HepG2 (cell line): ENCODE results near the gene AMBRA1. TPM values are rescaled to one million over a fixed set of nuclear protein-coding genes. Genes with fewer than 3 reads are reported as not detected.

Experiments
- ATAC-seq: fragments of 200-7000 bp; cut with Tn5 transposase; 3 replicates; pipeline ENCODE4 v1.9.1; 2020; ENCODE audit warnings: mild to moderate bottlenecking, moderate library complexity
- BruUV-seq: library from RNA; stranded (reverse); fragments of 400-500 nt; replicated peaks from 2 replicates; lab custom pipeline; 2021; lab: Mats Ljungman, UMichigan
- CTCF ChIA-PET: fragments of 300-600 bp; formaldehyde crosslinking; extraction: SDS; loops from one replicate; lab custom pipeline; 2021; ENCODE audit warnings: low total read pairs, inconsistent platforms, low intra/inter-chr PET ratio; lab: Yijun Ruan, JAX
- POLR2A ChIA-PET: fragments of 350-600 bp; sonication (Branson Sonifier 250); formaldehyde crosslinking; loops from one replicate; lab custom pipeline; 2020; ENCODE audit warnings: antibody characterized with exemption, inconsistent platforms; lab: Yijun Ruan, JAX
- DNase-seq: peaks from one replicate; pipeline ENCODE4 v3.0.0-alpha.2; 2015; ENCODE audit warnings: low spot score
- FAIRE-seq: peaks from 3 replicates; lab custom pipeline; 2011; peaks lifted over from hg19 to GRCh38; lab: Jason Lieb, UNC
- H2AFZ ChIP-seq: one replicate; pipeline ENCODE4 v1.6.1; 2011; ENCODE audit warnings: low read length, inconsistent platforms
- H3K27ac ChIP-seq: fragments of 300-600 bp; 3 replicates; pipeline ENCODE4 v1.8.0; 2011; ENCODE audit warnings: mixed run types, mild to moderate bottlenecking, mixed read lengths, low read length, inconsistent platforms; ENCODE audit not compliant: insufficient read depth; ENCODE audit errors: extremely low read length
- H3K27me3 ChIP-seq, 2 experiments: fragments of 200-600 bp in 1 of 2; 2 replicates in 1 of 2; 3 replicates in 1 of 2; pipeline versions ENCODE4 v1.6.0 to v1.8.0; 2011; ENCODE audit warnings: low read length in 2 of 2, mild to moderate bottlenecking in 2 of 2, moderate library complexity in 2 of 2, inconsistent platforms in 1 of 2; ENCODE audit not compliant: insufficient read depth in 2 of 2, control insufficient read depth in 1 of 2
- H3K36me3 ChIP-seq, 2 experiments: fragments of 200-600 bp in 1 of 2; replicated peaks in 1 of 2; 2 replicates in 1 of 2; 3 replicates in 1 of 2; pipeline versions ENCODE4 v1.5.1 to v1.8.0; 2011; ENCODE audit warnings: low read length in 2 of 2, inconsistent platforms in 1 of 2; ENCODE audit not compliant: insufficient read depth in 2 of 2, control insufficient read depth in 1 of 2
- H3K4me1 ChIP-seq: 2 replicates; pipeline ENCODE4 v1.5.1; 2012; ENCODE audit warnings: low read length, inconsistent platforms; ENCODE audit not compliant: insufficient read depth
- H3K4me2 ChIP-seq: 2 replicates; pipeline ENCODE4 v1.6.0; 2011; ENCODE audit warnings: low read depth, low read length, inconsistent platforms
- H3K4me3 ChIP-seq, 3 experiments: fragments of 200-600 bp in 1 of 3; sonication (generic), shearing (Covaris generic) in 1 of 3; replicated peaks in 1 of 3; 2 replicates each; pipeline ENCODE4 v1.5.1; 2011 to 2016; ENCODE audit warnings: low read length in 3 of 3, inconsistent platforms in 2 of 3, low read depth in 2 of 3, mild to moderate bottlenecking in 2 of 3, control low read depth in 1 of 3, mixed read lengths in 1 of 3; ENCODE audit not compliant: insufficient read depth in 1 of 3
- H3K79me2 ChIP-seq: one replicate; pipeline ENCODE4 v1.6.1; 2011; ENCODE audit warnings: low read length, inconsistent platforms; ENCODE audit not compliant: insufficient read depth
- H3K9ac ChIP-seq: 2 replicates; pipeline ENCODE4 v1.6.0; 2011; ENCODE audit warnings: mild to moderate bottlenecking, low read depth, low read length, inconsistent platforms; ENCODE audit not compliant: insufficient read depth
- H3K9me3 ChIP-seq: 2 replicates; pipeline ENCODE4 v1.5.1; 2012; ENCODE audit warnings: mild to moderate bottlenecking, low read length
- H4K20me1 ChIP-seq: 2 replicates; pipeline ENCODE4 v1.6.0; 2011; ENCODE audit warnings: inconsistent platforms, mild to moderate bottlenecking, low read length, moderate library complexity; ENCODE audit not compliant: insufficient read depth
- DPF2 ChIP-seq: sonication (generic); formaldehyde crosslinking; IDR thresholded peaks from 2 replicates; pipeline ENCODE4 v1.4.0; 2020; ENCODE audit warnings: mild to moderate bottlenecking, low read depth, missing genetic modification reagents, borderline replicate concordance
- ETV5 ChIP-seq: IDR thresholded peaks from 2 replicates; pipeline ENCODE4 v1.6.1; 2018; ENCODE audit warnings: missing biosample characterization, missing genetic modification reagents, inconsistent platforms, borderline replicate concordance
- GFI1 ChIP-seq: sonication (generic); formaldehyde crosslinking; IDR thresholded peaks from 2 replicates; pipeline ENCODE4 v1.5.0; 2020; ENCODE audit warnings: missing genetic modification reagents, mild to moderate bottlenecking, borderline replicate concordance
- IRF2 ChIP-seq: IDR thresholded peaks from 2 replicates; pipeline ENCODE4 v1.6.1; 2018; ENCODE audit warnings: missing genetic modification reagents, missing compliant biosample characterization
- NCOA2 ChIP-seq: sonication (generic); formaldehyde crosslinking; IDR thresholded peaks from 2 replicates; pipeline ENCODE4 v1.8.0; 2022; ENCODE audit warnings: inconsistent platforms
- NCOR1 ChIP-seq: fragments of 200-600 bp; sonication (generic); IDR thresholded peaks from 2 replicates; pipeline ENCODE4 v1.7.0; 2017; ENCODE audit warnings: antibody characterized with exemption, low read length, borderline replicate concordance
- PCBP1 ChIP-seq: fragments of 200-400 bp; formaldehyde crosslinking; IDR thresholded peaks from 2 replicates; pipeline ENCODE4 v1.6.1; 2017; ENCODE audit warnings: mild to moderate bottlenecking, low read depth, low read length, borderline replicate concordance
- PRDM4 ChIP-seq: sonication (generic); formaldehyde crosslinking; IDR thresholded peaks from 2 replicates; pipeline ENCODE4 v1.9.0; 2021; ENCODE audit warnings: missing genetic modification reagents, borderline replicate concordance
- RARA ChIP-seq: IDR thresholded peaks from 2 replicates; pipeline ENCODE4 v1.6.1; 2016; ENCODE audit warnings: missing genetic modification reagents, missing compliant biosample characterization
- SPEN ChIP-seq: sonication (generic); formaldehyde crosslinking; IDR thresholded peaks from 2 replicates; pipeline ENCODE4 v1.5.1; 2020; ENCODE audit warnings: low read depth, mild to moderate bottlenecking, missing genetic modification reagents
- TRIM24 ChIP-seq: sonication (generic); formaldehyde crosslinking; IDR thresholded peaks from 2 replicates; pipeline ENCODE4 v1.8.0; 2022; ENCODE audit warnings: mild to moderate bottlenecking, missing genetic modification reagents
- ZFX ChIP-seq: sonication (generic); formaldehyde crosslinking; IDR thresholded peaks from 2 replicates; pipeline ENCODE4 v1.4.0; 2020; ENCODE audit warnings: mild to moderate bottlenecking, low read depth, missing genetic modification reagents, moderate library complexity
- ZNF367 ChIP-seq: sonication (generic); formaldehyde crosslinking; IDR thresholded peaks from 2 replicates; pipeline ENCODE4 v1.4.0; 2020; ENCODE audit warnings: missing genetic modification reagents, borderline replicate concordance
- ZNF543 ChIP-seq: sonication (generic); formaldehyde crosslinking; IDR thresholded peaks from 2 replicates; pipeline ENCODE4 v1.4.0; 2020; ENCODE audit warnings: mild to moderate bottlenecking, missing genetic modification reagents
- ZNF776 ChIP-seq: sonication (generic); formaldehyde crosslinking; IDR thresholded peaks from 2 replicates; pipeline ENCODE4 v1.4.0; 2020; ENCODE audit warnings: mild to moderate bottlenecking, missing genetic modification reagents
- ZNF878 ChIP-seq: sonication (generic); formaldehyde crosslinking; IDR thresholded peaks from 2 replicates; pipeline ENCODE4 v1.8.1; 2023; ENCODE audit warnings: mild to moderate bottlenecking, missing genetic modification reagents, moderate library complexity
- whole genome bisulfite sequencing: methylation state at CpG from one replicate; pipeline ENCODE4 v1.1.6; 2017; ENCODE audit warnings: low lambda C conversion rate; 5-methylcytosine and 5-hydroxymethylcytosine counted together
- in situ Hi-C: cut with HindIII; loops from 2 replicates; pipeline ENCODE4 v1.10.0; 2017; ENCODE audit warnings: low pct_unique_long_range_greater_than_20kb; ENCODE audit not compliant: extremely low pct_ligation_motif_present
- intact Hi-C: fragments of 100-400 bp; cut with micrococcal nuclease; formaldehyde crosslinking; loops from one replicate; pipeline ENCODE4 v1.10.0; 2022; ENCODE audit not compliant: unreplicated experiment
- polyA plus RNA-seq, 8 experiments: library from polyadenylated mRNA; depleted of rRNA in 3 of 8; stranded (reverse) in 7 of 8; unstranded in 1 of 8; fragments of >200 nt; fragmentation: Illumina TruSeq in 4 of 8; extraction: Trizol in 4 of 8; gene quantifications; 2 replicates each; pipeline versions ENCODE4 v1.2.1 to v1.2.3, GENCODE V29; 2011 to 2016; ENCODE audit warnings: low read depth in 4 of 8, missing spikeins in 1 of 8, mixed read lengths in 1 of 8; ENCODE audit not compliant: insufficient read depth in 1 of 8
- total RNA-seq, 5 experiments: library from RNA; depleted of rRNA; stranded (reverse); fragments of >200 nt; fragmentation: Illumina TruSeq; extraction: Trizol; gene quantifications; 2 replicates each; pipeline ENCODE4 v1.2.3, GENCODE V29; 2016; ENCODE audit warnings: low read depth in 1 of 5
- TF ChIP-seq, protein P1 (sequence below): IDR thresholded peaks from 2 replicates; pipeline ENCODE4 v1.6.1; 2016; ENCODE audit warnings: low read depth, missing genetic modification reagents, missing compliant biosample characterization

AMBRA1 gene
- total and polyA plus RNA-seq, 2 of the 13 experiments (the other 11 are each of a cell fraction or from before 2014, with no cell fraction given): 15.7 to 26.0 TPM

- Histone ChIP-seq H3K4me1 (peaks cover 35% of the 10 kb centered on the region), H2AFZ (no peak within 1 kb of the TSS)
- POLR2A ChIA-PET: interaction anchor here (1.3 to 1.6 kb wide), 3 partner anchors 7 to 534 kb away, joined by 3 read pairs; partner anchors contain the start of genes CRY2 and F2
- TF ChIP-seq ZNF878 (CRISPR knock-in tag) (no peak), SPEN (CRISPR knock-in tag) (no peak; the same call in 1 of the 2 replicates), ZNF367 (CRISPR knock-in tag) (no peak), ZNF776 (no peak), PCBP1 (peak; percentile 19; the same call in 1 of the 2 replicates), RARA (no peak), ZFX (CRISPR knock-in tag) (no peak; the same call in none of the 2 replicates), GFI1 (CRISPR knock-in tag) (no peak), NCOA2 (CRISPR knock-in tag) (no peak), ZNF543 (CRISPR knock-in tag) (no peak), DPF2 (CRISPR knock-in tag) (no peak), ETV5 (no peak), PRDM4 (CRISPR knock-in tag) (no peak), NCOR1 (no peak), IRF2 (CRISPR knock-in tag) (no peak), TRIM24 (CRISPR knock-in tag) (no peak)
- TF ChIP-seq, protein P1, sequence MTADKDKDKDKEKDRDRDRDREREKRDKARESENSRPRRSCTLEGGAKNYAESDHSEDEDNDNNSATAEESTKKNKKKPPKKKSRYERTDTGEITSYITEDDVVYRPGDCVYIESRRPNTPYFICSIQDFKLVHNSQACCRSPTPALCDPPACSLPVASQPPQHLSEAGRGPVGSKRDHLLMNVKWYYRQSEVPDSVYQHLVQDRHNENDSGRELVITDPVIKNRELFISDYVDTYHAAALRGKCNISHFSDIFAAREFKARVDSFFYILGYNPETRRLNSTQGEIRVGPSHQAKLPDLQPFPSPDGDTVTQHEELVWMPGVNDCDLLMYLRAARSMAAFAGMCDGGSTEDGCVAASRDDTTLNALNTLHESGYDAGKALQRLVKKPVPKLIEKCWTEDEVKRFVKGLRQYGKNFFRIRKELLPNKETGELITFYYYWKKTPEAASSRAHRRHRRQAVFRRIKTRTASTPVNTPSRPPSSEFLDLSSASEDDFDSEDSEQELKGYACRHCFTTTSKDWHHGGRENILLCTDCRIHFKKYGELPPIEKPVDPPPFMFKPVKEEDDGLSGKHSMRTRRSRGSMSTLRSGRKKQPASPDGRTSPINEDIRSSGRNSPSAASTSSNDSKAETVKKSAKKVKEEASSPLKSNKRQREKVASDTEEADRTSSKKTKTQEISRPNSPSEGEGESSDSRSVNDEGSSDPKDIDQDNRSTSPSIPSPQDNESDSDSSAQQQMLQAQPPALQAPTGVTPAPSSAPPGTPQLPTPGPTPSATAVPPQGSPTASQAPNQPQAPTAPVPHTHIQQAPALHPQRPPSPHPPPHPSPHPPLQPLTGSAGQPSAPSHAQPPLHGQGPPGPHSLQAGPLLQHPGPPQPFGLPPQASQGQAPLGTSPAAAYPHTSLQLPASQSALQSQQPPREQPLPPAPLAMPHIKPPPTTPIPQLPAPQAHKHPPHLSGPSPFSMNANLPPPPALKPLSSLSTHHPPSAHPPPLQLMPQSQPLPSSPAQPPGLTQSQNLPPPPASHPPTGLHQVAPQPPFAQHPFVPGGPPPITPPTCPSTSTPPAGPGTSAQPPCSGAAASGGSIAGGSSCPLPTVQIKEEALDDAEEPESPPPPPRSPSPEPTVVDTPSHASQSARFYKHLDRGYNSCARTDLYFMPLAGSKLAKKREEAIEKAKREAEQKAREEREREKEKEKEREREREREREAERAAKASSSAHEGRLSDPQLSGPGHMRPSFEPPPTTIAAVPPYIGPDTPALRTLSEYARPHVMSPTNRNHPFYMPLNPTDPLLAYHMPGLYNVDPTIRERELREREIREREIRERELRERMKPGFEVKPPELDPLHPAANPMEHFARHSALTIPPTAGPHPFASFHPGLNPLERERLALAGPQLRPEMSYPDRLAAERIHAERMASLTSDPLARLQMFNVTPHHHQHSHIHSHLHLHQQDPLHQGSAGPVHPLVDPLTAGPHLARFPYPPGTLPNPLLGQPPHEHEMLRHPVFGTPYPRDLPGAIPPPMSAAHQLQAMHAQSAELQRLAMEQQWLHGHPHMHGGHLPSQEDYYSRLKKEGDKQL: no peak
Measured at GRCh38 chr11:46381048-46381818, 212.6 kb downstream of the AMBRA1 start, which contains the start of gene MDK. TSS of gene MDK (plus strand) at chr11:46381669. CDS start at chr11:46382058, 389 bp downstream.

More at GRCh38 chr11:46381048-46381818, 212.6 kb downstream of the AMBRA1 start, which contains the start of gene MDK:
- no peak for FAIRE-seq
- H3K9me3 ChIP-seq: no peaks in the 10 kb centered on the region
- peaks cover 0 to 1% of the 10 kb centered on the region in 2 experiments; a peak in 1 of 5 replicates for H3K36me3 ChIP-seq
- BruUV-seq: TSS peak; percentile 57
- peaks cover 4% of the 10 kb centered on the region for H3K79me2 ChIP-seq
- CTCF ChIA-PET: no interaction called here
- DNase-seq: peak; percentile 49
- H3K9ac ChIP-seq: peak within 1 kb of the TSS; percentile 87
- peak within 1 kb of the TSS; percentile 86 for H3K4me2 ChIP-seq
- no peaks in the 10 kb centered on the region for H3K27me3 ChIP-seq
- peaks cover 8% of the 10 kb centered on the region for H4K20me1 ChIP-seq
- intact Hi-C loops: loop anchor here (1.0 kb wide), 1 partner anchor 26 kb away; no protein-coding TSS in a partner anchor
- peak within 1 kb of the TSS; percentile 87 to 92 (median 88) for H3K4me3 ChIP-seq
- ATAC-seq: peak; percentile 14
- 3% methylated on average over 20 of the region's 96 CpGs for WGBS
- peak within 1 kb of the TSS; percentile 89 for H3K27ac ChIP-seq
- in situ Hi-C loops: no loop called here
